HG02885 (cell line): Measurements from ENCODE around the gene TNP2.

ENCODE experiments used
- ATAC-seq: cut with Tn5 transposase; IDR thresholded peaks from one replicate; pipeline ENCODE4 v1.9.1; 2021; ENCODE audit warnings: mild to moderate bottlenecking; ENCODE audit not compliant: unreplicated experiment, poor library complexity

The TNP2 gene

DNA sequence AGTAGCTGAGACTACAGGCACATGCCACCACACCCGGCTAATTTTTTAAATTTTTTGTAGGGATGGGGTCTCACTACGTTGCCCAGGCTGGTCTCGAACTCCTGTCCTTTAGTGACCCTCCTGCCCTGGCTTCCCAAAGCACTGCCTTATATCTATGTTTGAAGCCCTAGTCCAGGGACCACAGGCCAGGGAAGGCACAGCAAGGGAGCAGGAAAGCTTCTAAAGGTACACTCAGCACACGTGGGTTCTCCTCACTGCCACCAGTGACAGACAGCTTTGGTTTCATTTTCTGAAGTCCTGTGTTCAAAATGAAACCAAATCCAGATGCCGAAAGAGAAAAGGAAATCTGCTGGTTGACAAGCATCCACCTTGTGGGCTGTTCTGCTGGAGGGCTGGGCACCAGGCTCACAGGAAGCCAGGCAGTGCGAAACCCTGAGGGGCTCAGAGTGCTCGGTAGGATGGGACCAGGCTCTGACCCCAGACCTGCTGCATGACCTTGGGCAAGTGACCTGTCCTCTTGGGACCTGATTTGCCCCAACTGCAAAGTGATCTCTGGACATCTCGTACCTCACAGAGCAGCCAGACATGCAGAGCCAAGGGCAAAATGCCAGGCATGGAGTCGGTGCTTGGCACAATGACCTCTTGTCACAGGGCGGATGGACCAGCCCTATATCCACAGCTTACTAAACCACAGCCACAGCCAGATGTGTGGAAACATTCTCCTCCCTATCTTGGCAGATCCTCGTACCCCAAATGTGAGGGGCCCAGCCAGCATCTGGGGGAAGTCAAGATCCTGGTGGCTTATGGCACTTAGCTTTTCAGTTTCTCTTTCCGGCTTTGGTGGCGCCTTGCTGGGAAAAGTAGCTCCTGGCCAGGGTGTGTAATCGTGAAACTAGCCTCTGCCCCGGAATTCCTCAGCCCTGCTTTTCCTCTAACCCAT, 10.3 kb downstream of the TNP2 start:
- no peak for ATAC-seq

DNA sequence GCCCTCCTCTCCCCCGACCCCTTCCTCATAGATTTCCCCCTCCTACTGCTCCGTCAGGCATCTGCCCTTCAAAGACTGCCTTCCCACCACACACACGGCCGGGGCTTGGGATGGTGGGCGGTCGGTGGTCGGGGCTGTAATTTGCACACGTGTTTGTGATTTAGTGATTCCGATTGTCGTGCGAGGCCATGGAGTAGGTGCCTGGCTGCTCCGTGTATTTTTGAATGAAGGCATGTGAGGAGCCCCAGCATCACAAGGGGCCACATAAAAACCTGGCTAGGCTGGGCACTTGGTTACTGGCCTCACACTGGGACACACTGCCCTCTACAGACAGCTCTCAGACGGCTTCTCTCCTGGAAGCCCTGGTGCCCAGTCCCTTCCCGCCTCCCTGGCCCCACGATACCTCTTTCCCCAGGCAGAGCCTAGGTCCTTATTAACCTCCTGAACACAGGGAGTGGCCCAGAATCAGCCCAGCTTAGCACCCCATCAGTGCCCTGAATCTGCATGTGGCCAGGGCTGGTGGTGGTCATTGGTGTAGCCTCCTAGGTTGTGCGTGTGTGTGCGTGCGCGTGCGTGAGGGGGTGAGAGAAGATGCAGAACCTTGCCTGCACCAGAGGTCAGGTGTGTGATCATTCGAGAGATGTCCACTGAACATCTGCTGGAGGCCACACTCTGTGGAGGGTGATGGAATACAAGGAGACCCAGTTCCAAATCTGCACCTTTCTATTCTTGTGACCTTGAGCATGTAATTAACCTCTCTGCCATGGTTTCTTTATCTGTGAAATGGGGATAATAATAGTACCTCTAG, 11.8 kb downstream of the TNP2 start:
- no peak for ATAC-seq

GRCh38 chr16:11256661-11257130, 12.4 kb downstream of the TNP2 start:
- no peak for ATAC-seq

GRCh38 chr16:11255737-11256660, 13.1 kb downstream of the TNP2 start, which contains the start of gene SOCS1:
TSS of gene SOCS1 (minus strand) at chr16:11256204. CDS start at chr16:11255478, 726 bp downstream.
- ATAC-seq = peak; percentile 64

- ATAC-seq = peak; percentile 1
Observed at GRCh38 chr16:11254913-11255736, 14.0 kb downstream of the TNP2 start.

GRCh38 chr16:11253995-11254912, 14.9 kb downstream of the TNP2 start:
- ATAC-seq = no peak

GRCh38 chr16:11253009-11253994, 15.8 kb downstream of the TNP2 start:
- ATAC-seq = no peak

- no peak for ATAC-seq
Observed at GRCh38 chr16:11252482-11252931, 16.6 kb downstream of the TNP2 start.

DNA sequence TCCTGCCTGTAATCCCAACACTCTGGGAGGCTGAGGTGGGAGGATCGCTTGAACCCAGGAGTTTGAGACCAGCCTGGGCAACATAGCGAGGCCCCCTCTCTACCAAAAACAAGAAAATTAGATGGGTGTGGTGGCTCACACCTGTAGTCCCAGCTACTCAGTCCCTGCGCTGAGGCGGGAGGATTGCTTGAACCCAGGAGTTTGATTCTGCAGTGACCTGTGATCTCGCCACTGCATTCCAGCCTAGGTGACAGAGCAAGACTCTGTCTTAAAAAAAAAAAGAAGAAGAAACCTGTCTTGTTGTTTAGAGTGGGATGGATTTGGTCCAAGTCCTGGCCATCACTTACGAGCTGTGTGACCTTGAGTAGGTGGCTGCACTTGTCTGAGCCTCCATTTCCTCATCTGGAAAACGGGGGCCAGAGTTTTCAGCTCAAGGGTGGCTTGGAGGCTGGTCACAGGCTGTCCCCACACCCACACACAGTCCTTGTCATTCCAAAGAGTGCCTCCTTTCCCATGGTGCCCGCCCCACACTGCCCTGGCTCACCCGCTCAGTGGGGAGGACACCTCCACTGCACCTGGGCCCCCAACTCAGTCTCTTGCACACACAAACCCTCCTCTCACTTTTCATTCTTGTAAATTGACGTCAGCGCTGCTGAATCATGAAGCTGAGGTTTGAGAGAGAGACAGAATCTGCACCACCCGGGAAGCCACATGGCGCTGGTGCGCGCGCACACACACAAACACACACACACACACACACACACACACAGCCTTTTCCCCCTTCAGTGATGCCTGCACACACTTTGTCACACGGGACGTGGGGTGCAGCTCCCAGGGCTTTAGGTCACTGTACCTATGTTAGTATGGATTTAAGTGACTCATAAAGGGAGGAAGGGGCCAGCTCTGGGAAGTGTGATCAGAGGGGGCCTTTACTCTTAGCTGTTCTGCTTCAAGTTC, 17.3 kb downstream of the TNP2 start:
- no peak for ATAC-seq

DNA sequence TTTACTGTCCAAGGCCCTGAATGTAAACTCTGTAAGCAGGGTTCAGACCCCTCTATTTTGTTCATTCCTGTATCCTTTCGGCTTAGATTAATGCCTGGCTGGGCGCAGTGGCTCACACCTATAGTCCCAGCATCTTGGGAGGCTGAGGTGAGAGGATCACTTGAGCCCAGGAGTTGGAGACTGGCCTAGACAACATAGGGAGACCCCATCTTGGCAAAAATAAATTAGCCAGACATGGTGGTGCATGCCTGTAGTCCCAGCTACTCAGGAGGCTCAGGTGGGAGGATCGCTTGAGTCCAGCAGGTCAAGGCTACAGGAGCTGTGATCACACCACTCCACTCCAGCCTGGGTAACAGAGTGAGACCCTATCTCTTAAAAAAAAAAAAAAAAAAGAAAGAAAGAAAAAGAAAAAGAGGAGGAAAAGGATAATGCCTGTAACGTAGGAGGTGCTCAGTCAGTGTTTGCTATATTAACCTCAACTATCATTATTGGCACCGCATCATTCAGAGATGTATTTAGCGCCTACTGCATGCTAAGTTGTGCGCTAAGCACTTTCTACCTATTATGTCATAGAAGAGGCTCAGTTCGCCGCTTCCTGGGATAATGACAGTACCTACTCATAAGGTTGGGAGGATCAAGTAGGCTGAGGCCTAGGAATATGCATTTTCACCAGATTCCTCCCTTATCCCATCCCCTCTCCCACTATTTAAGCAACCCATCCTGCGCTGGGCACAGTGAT, 18.2 kb downstream of the TNP2 start:
- no peak for ATAC-seq

DNA sequence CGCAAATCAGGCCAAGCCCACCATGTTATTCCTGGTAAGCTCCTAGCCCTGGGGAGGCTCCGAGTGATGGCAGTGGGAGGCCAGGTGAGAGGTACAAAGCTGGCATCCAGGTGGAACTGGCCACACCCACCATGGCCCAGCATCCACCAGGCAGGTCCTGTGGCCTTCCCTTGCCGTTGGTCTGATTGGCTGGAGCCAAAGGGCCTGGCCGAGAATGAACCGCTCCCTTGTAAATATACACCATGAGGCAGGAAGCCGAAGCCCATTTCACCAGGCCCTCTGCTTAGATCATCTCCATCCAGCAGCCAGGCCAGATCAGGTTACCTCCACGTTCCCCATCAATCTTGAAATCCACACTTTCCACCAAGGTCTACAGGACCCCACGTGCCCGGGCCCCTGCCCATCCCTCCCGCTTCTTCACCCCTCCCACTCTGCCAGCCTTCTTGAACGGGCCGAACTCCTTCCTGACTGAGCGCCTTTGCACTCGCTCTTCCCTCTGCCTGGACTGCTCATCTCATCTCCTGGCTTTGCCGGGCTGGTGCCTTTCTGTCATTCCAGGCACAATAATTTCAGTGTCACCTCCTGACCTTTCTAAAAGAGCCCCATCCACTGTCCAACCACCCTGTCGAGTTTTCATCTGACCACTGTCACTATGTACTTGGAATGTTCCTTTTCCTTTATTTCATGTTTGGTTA, 18.9 kb downstream of the TNP2 start:
- no peak for ATAC-seq

DNA sequence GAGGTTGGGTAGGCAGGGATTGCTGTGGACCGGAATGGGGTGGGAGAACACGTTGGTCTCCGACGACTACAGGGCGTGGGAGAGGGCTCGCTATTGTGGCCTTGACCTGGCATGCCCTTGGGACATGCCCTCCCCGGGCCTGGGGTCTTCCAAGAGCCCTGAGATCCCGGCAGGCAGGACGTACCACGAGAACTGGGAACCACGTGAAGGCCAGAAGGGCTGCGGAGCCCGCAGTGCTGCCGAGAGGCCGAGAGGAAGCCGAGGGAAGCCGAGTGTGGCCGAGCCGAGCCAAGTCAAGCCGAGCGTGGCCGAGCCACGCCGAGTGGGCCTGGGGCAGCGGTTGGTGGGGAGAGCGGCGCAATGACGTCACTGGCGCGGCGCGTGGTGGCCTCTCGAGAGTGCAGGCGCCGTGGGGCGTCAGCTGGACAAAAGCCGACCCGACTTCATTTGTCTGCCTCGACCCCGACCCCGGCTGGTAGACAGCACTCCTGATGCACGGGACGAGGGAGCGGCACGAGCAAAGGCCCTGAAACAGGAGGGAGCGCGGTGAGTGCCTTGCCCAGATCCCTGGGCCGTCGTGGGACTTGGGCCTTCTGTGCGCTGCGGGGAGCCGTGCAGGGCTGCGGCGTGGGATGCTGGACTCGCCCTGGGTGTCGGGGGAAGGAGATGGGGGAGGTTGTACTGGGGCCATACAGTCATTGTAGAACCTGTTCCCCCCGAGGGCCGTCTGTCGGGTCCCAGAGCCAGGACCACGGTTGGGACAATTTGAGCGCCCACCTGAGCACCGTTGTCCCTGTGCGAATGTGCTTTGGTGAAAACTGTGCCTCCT, 19.7 kb downstream of the TNP2 start:
- no peak for ATAC-seq

- ATAC-seq = no peak
Observed at GRCh38 chr16:11248133-11248532, 21.0 kb downstream of the TNP2 start.

DNA sequence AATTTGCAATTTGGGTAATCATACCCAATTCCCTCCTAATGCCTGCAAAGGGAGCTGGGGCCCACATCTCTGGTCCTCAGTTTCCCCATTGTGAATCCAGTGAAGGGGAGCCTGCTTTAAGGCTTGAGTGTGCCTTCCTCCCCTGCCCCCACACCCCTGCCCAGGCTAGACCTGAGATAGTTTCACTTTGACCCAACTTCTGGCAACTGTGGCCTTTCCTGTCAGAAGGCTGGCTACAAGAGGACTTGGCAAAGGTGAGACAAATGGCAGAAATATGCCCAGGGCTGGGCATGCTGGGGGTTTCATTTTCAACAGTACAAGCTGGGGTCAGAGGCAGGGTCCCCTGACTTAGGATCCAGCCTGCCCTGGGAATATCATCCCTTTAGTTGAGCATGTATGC, 23.1 kb downstream of the TNP2 start:
- no peak for ATAC-seq
